ENCODE data around the gene PRICKLE2. TPM values are rescaled to one million over a fixed set of nuclear protein-coding genes. Genes with fewer than 3 reads are reported as not detected.

PRICKLE2 gene
- total RNA-seq, 4 donors from 2014 or later = 26.2 to 87.3 (median 47.9) TPM

GRCh38 chr3:64167351-64167750 lies 57.9 kb downstream of the PRICKLE2 start:
- no peak for TF ChIP-seq POLR2A (IDR thresholded peaks at IDR 0.05)
- TF ChIP-seq, protein P1, sequence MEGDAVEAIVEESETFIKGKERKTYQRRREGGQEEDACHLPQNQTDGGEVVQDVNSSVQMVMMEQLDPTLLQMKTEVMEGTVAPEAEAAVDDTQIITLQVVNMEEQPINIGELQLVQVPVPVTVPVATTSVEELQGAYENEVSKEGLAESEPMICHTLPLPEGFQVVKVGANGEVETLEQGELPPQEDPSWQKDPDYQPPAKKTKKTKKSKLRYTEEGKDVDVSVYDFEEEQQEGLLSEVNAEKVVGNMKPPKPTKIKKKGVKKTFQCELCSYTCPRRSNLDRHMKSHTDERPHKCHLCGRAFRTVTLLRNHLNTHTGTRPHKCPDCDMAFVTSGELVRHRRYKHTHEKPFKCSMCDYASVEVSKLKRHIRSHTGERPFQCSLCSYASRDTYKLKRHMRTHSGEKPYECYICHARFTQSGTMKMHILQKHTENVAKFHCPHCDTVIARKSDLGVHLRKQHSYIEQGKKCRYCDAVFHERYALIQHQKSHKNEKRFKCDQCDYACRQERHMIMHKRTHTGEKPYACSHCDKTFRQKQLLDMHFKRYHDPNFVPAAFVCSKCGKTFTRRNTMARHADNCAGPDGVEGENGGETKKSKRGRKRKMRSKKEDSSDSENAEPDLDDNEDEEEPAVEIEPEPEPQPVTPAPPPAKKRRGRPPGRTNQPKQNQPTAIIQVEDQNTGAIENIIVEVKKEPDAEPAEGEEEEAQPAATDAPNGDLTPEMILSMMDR (IDR thresholded peaks at IDR 0.05) = no peak
- Histone ChIP-seq H3K27me3 (no peaks in the 10 kb centered on the region), H3K4me1 (peaks cover 0 to 5% of the 10 kb centered on the region in 2 donors), H3K9me3 (no peaks in the 10 kb centered on the region), H3K36me3 (no peaks in the 10 kb centered on the region), H3K4me3 (no peak overlapping the region), H3K27ac (no peak overlapping the region)
- intact Hi-C loops (cut with DNase I; ENCODE audit: low total_unique reads) = no loop called here
- DNase-seq = no peak

DNA sequence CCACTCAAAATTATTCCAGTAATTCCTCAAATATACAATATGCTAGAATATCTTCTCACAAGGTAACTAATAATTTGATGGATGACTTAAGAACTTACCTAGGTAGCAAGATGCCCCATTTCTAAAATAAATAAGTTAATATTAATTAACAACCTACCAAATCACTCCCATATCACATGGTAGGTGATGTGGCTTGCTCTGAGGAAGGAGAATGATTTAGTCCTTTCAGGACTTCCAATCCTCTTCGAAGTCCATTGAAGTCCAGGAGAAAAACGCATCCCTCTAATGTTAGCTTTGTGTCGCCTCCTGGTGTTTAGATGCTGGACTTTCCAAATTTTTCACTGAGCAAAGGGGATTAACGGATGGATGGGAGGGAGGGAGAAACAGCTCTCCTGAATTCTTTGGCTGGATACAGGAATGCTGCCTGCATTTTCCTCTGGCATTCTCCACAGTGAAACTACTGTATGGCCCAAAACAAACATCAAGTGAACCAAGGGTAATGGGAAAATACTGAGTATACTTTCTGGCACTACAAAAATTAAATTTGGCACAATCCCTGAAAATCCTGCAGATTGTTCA lies 58.6 kb downstream of the PRICKLE2 start:
- no peaks in the 10 kb centered on the region for H3K27me3 ChIP-seq
- no peaks in the 10 kb centered on the region for H3K36me3 ChIP-seq
- H3K9me3 ChIP-seq = no peaks in the 10 kb centered on the region
- TF ChIP-seq, protein P1 (IDR thresholded peaks at IDR 0.05) = peak in 1 of 4 experiments; percentile 22
- no peak for TF ChIP-seq POLR2A (IDR thresholded peaks at IDR 0.05)
- H3K4me1 ChIP-seq = peaks cover 0 to 9% of the 10 kb centered on the region in 2 donors
- intact Hi-C loops (cut with DNase I; ENCODE audit: low total_unique reads) = no loop called here
- no peak for DNase-seq
- no peak overlapping the region for H3K4me3 ChIP-seq
- peak overlapping the region in 1 of 2 donors; percentile 1 for H3K27ac ChIP-seq

DNA sequence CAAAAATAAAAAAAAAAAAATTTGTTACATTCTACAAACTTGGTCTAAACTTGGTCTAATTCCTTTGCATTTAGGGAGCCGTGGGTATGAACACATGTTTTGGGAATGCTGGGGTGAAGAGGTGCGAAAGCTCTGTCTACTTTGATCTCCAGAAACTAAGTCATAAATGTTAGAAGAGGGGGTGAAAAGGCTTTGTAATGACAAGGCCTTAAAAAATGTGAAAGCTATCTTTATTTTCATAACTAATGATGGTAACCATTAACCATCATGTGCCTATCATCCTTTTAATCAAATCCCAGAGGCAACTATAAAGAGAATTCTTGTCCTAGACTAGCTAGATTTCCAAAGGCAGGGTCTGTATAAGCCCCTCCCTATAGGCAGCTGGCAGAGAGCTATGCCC lies 60.9 kb downstream of the PRICKLE2 start:
- intact Hi-C loops (cut with DNase I; ENCODE audit: low total_unique reads) = no loop called here
- DNase-seq = no peak
- Histone ChIP-seq H3K4me3 (no peak overlapping the region), H3K27me3 (no peaks in the 10 kb centered on the region), H3K27ac (peak overlapping the region; percentile 56 to 78), H3K4me1 (peaks cover 0 to 9% of the 10 kb centered on the region in 2 donors), H3K36me3 (no peaks in the 10 kb centered on the region), H3K9me3 (no peaks in the 10 kb centered on the region)
- TF ChIP-seq, protein P1 (IDR thresholded peaks at IDR 0.05) = no peak
- TF ChIP-seq POLR2A (IDR thresholded peaks at IDR 0.05) = no peak

DNA sequence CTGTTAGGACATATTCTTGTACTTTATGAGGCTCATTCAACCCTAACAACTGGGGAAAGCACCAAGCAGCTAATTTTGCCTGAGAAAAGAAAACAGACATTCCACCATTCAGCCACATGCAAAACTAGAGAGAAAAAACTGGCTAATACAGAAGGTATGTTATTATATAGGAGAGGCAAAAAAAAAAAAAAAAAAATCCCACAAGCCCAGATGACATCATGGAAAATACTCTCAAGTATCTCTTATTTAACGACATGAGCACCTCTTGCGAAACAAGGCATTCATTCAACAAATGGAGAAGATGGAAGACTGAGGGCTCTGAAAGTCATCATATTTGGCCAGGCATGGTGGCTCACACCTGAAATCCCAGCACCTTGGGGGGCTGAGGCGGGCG lies 61.5 kb downstream of the PRICKLE2 start:
- Histone ChIP-seq H3K4me3 (no peak overlapping the region), H3K36me3 (no peaks in the 10 kb centered on the region), H3K27me3 (no peaks in the 10 kb centered on the region), H3K4me1 (peaks cover 0 to 9% of the 10 kb centered on the region in 2 donors), H3K27ac (peak overlapping the region; percentile 56 to 78), H3K9me3 (no peaks in the 10 kb centered on the region)
- intact Hi-C loops (cut with DNase I; ENCODE audit: low total_unique reads) = no loop called here
- DNase-seq = no peak
- TF ChIP-seq POLR2A (IDR thresholded peaks at IDR 0.05) = no peak
- TF ChIP-seq, protein P1 (IDR thresholded peaks at IDR 0.05) = no peak

DNA sequence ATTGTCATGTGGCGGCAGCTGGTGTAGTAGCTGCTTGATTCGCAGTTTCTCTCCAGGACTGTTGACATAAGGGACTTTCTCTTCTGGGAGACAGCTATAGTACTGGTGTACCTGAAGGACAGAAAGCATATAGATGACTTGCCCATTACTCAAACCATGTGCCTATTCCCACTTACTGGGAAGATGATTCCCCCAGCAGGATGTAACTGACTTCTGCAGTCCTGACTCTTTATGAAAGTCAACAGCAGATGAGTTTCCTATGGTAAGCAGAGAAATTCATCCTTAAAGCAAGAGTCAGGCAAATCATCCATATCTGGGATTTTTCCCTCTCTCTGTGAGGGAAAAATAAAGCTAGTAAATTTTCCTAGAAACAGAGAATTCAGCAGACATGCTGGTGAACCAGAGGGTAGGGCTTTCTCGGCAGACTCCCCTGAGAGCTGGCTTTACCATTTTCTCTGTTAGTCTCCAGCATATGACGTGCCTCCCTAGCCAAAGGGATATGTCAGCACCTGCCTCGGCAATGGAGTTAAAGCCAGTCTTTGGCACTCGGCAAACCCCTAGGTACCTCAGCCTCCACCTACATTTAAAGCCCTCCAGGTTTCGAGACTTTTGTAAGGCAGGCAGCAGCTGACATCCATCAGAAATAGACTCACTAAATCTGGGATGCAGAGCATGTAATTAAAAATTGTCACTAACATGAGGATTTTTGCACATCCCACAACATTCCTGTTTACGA lies 62.1 kb downstream of the PRICKLE2 start:
- Histone ChIP-seq H3K4me1 (peaks cover 0 to 9% of the 10 kb centered on the region in 2 donors), H3K9me3 (no peaks in the 10 kb centered on the region), H3K4me3 (no peak overlapping the region), H3K27me3 (no peaks in the 10 kb centered on the region), H3K27ac (peak overlapping the region; percentile 46 to 78), H3K36me3 (no peaks in the 10 kb centered on the region)
- no peak for TF ChIP-seq POLR2A (IDR thresholded peaks at IDR 0.05)
- TF ChIP-seq, protein P1 (IDR thresholded peaks at IDR 0.05) = no peak
- intact Hi-C loops (cut with DNase I; ENCODE audit: low total_unique reads) = no loop called here
- no peak for DNase-seq
